K562 (cell line): ENCODE data around the gene SEMA3A. TPM values are rescaled to one million over a fixed set of nuclear protein-coding genes. Genes with fewer than 3 reads are reported as not detected.

Source experiments
- ATAC-seq: fragments of 200-7000 bp; cut with Tn5 transposase; 3 replicates; pipeline ENCODE4 v1.9.1; 2020; ENCODE audit warnings: moderate library complexity
- BruUV-seq: library from RNA; stranded (reverse); fragments of 400-500 nt; replicated peaks from 2 replicates; lab custom pipeline; 2021; lab: Mats Ljungman, UMichigan
- CTCF ChIA-PET: fragments of 300-600 bp; formaldehyde crosslinking; extraction: SDS; loops from one replicate; lab custom pipeline; 2021; ENCODE audit warnings: low intra/inter-chr PET ratio; lab: Yijun Ruan, JAX
- POLR2A ChIA-PET: fragments of 300-600, 350-650 bp; sonication (Branson Sonifier 250); formaldehyde crosslinking; extraction: SDS; loops from one replicate; lab custom pipeline; 2021; ENCODE audit warnings: antibody characterized with exemption, inconsistent platforms; lab: Yijun Ruan, JAX
- DNase-seq, 4 experiments: peaks; one replicate each; pipeline versions ENCODE4 v3.0.0 to v3.0.0-alpha.2; 2011 to 2018; ENCODE audit warnings: low spot score in 3 of 4, mixed read lengths in 3 of 4; ENCODE audit errors: extremely low read depth in 1 of 4
- FAIRE-seq: peaks from 2 replicates; lab custom pipeline; 2011; peaks lifted over from hg19 to GRCh38; lab: Jason Lieb, UNC
- H2AFZ ChIP-seq: 2 replicates; pipeline ENCODE4 v1.6.0; 2011; ENCODE audit warnings: low read depth, low read length, control low read depth, inconsistent platforms
- H3K27ac ChIP-seq: fragments of 200-600 bp; 3 replicates; pipeline ENCODE4 v1.8.0; 2011; ENCODE audit warnings: low read depth, mild to moderate bottlenecking, control low read depth, inconsistent platforms, low read length, moderate library complexity, mixed read lengths; ENCODE audit errors: extremely low read depth
- H3K27me3 ChIP-seq, 2 experiments: fragments of 300-600 bp in 1 of 2; 2 replicates in 1 of 2; 3 replicates in 1 of 2; pipeline versions ENCODE4 v1.6.0 to v1.8.0; 2011; ENCODE audit warnings: inconsistent platforms in 2 of 2, low read length in 2 of 2, mild to moderate bottlenecking in 1 of 2, mixed read lengths in 1 of 2, moderate library complexity in 1 of 2; ENCODE audit not compliant: control insufficient read depth in 2 of 2, insufficient read depth in 2 of 2
- H3K36me3 ChIP-seq: fragments of 300-600 bp; 3 replicates; pipeline ENCODE4 v1.8.0; 2011; ENCODE audit warnings: mild to moderate bottlenecking, low read length, inconsistent platforms; ENCODE audit not compliant: control insufficient read depth, insufficient read depth
- H3K4me1 ChIP-seq, 2 experiments: fragments of 200-600 bp in 1 of 2; replicated peaks in 1 of 2; 2 replicates in 1 of 2; 3 replicates in 1 of 2; pipeline versions ENCODE4 v1.5.1 to v1.8.0; 2011; ENCODE audit warnings: inconsistent platforms in 2 of 2, low read length in 2 of 2, mild to moderate bottlenecking in 1 of 2, mixed read lengths in 1 of 2, moderate library complexity in 1 of 2; ENCODE audit not compliant: control insufficient read depth in 2 of 2, insufficient read depth in 2 of 2
- H3K4me2 ChIP-seq: 2 replicates; pipeline ENCODE4 v1.6.1; 2011; ENCODE audit warnings: low read length, control low read depth, inconsistent platforms, mixed read lengths; ENCODE audit not compliant: insufficient read depth
- H3K4me3 ChIP-seq: fragments of 200-600 bp; sonication (generic), shearing (Covaris generic); 2 replicates; pipeline ENCODE4 v1.5.1; 2016; ENCODE audit warnings: control low read depth, inconsistent platforms
- H3K79me2 ChIP-seq: fragments of 200-600 bp; 3 replicates; pipeline ENCODE4 v1.8.0; 2011; ENCODE audit warnings: low read length, inconsistent platforms; ENCODE audit not compliant: control insufficient read depth, insufficient read depth
- H3K9ac ChIP-seq, 2 experiments: 2 replicates each; pipeline versions ENCODE4 v1.6.0 to v1.6.1; 2011; ENCODE audit warnings: low read depth in 2 of 2, low read length in 2 of 2, control low read depth in 1 of 2, inconsistent platforms in 1 of 2, mild to moderate bottlenecking in 1 of 2, mixed read lengths in 1 of 2; ENCODE audit not compliant: insufficient read depth in 1 of 2
- H3K9me1 ChIP-seq: one replicate; pipeline ENCODE4 v1.6.0; 2011; ENCODE audit warnings: inconsistent platforms, mild to moderate bottlenecking, low read length, moderate library complexity; ENCODE audit not compliant: control insufficient read depth, insufficient read depth
- H3K9me3 ChIP-seq: replicated peaks from 2 replicates; pipeline ENCODE4 v1.5.1; 2011; ENCODE audit warnings: low read depth, low read length, inconsistent platforms; ENCODE audit not compliant: control insufficient read depth, insufficient read depth
- H4K20me1 ChIP-seq: replicated peaks from 2 replicates; pipeline ENCODE4 v1.6.1; 2011; ENCODE audit warnings: low read length, inconsistent platforms, mixed read lengths; ENCODE audit not compliant: control insufficient read depth, insufficient read depth
- CEBPG ChIP-seq, 3 experiments: fragments of 200-800 bp in 1 of 3; sonication (Bioruptor generic) in 1 of 3; sonication (generic) in 1 of 3; formaldehyde crosslinking in 1 of 3; IDR thresholded peaks in 2 of 3; conservative IDR thresholded peaks in 1 of 3; 2 replicates each; pipeline versions ENCODE4 v1.6.1 to v1.8.0; 2016 to 2022; ENCODE audit warnings: missing compliant biosample characterization in 2 of 3, missing genetic modification characterization in 2 of 3, mild to moderate bottlenecking in 1 of 3, missing genetic modification reagents in 1 of 3
- EZH2 ChIP-seq: IDR thresholded peaks from 2 replicates; pipeline ENCODE4 v1.6.1; 2012; ENCODE audit warnings: low read depth, mild to moderate bottlenecking, inconsistent platforms, low read length, borderline replicate concordance
- KAT7 ChIP-seq: sonication (generic); formaldehyde crosslinking; IDR thresholded peaks from 2 replicates; pipeline ENCODE4 v1.8.0; 2022; ENCODE audit warnings: missing genetic modification reagents, mild to moderate bottlenecking, borderline replicate concordance
- RBM17 ChIP-seq: fragments of 200-400 bp; formaldehyde crosslinking; IDR thresholded peaks from 2 replicates; pipeline ENCODE4 v1.6.1; 2017; ENCODE audit warnings: low read depth, mild to moderate bottlenecking, low read length, borderline replicate concordance
- SLC30A9 ChIP-seq: fragments of 250-450 bp; sonication (Bioruptor Pico); IDR thresholded peaks from 2 replicates; pipeline ENCODE4 v1.8.0; 2022; ENCODE audit warnings: mild to moderate bottlenecking, moderate library complexity
- ZBTB17 ChIP-seq: fragments of 450-650 bp; formaldehyde crosslinking; IDR thresholded peaks from 2 replicates; pipeline ENCODE4 v1.4.0; 2020; ENCODE audit warnings: mild to moderate bottlenecking
- ZNF174 ChIP-seq: fragments of 250-450 bp; sonication (Bioruptor Pico); IDR thresholded peaks from 2 replicates; pipeline ENCODE4 v1.4.0; 2020; ENCODE audit warnings: mild to moderate bottlenecking
- ZNF75A ChIP-seq: fragments of 450-650 bp; formaldehyde crosslinking; IDR thresholded peaks from 2 replicates; pipeline ENCODE4 v1.4.0; 2020; ENCODE audit warnings: mild to moderate bottlenecking
- WGBS: fragments of 100-300 bp; shearing (Covaris generic); methylation state at CpG from one replicate; pipeline ENCODE4 v1.1.6; 2016; ENCODE audit warnings: low coverage, mixed read lengths; ENCODE audit not compliant: insufficient coverage; ENCODE audit errors: missing lambda C conversion rate; 5-methylcytosine and 5-hydroxymethylcytosine counted together
- in situ Hi-C: fragments of 300-500 bp; cut with MboI; formaldehyde crosslinking; loops from 4 replicates; pipeline ENCODE4 v1.15.0; 2018; ENCODE audit warnings: inconsistent platforms, mixed read lengths
- intact Hi-C: fragments of 100-400 bp; cut with micrococcal nuclease; formaldehyde crosslinking; loops from 2 replicates; pipeline ENCODE4 v1.14.2; 2022
- polyA plus RNA-seq, 8 experiments: library from polyadenylated mRNA; depleted of rRNA in 4 of 8; stranded (reverse) in 5 of 8; unstranded in 3 of 8; fragments of >200 nt; fragmentation: Nextera tagmentation in 2 of 8; fragmentation: Illumina TruSeq in 1 of 8; extraction: Ambion mirVana in 2 of 8; extraction: Trizol in 1 of 8; gene quantifications; 2 replicates each; pipeline versions ENCODE4 v1.2.1 to v1.2.3, GENCODE V29; 2011 to 2014; ENCODE audit warnings: inconsistent platforms in 1 of 8, missing spikeins in 1 of 8
- total RNA-seq, 7 experiments: library from RNA; depleted of rRNA in 6 of 7; stranded (reverse); fragments of >200 nt in 6 of 7; fragmentation: Illumina TruSeq in 2 of 7; extraction: Trizol in 2 of 7; gene quantifications; 2 replicates each; pipeline versions ENCODE4 v1.2.1 to v1.2.3, GENCODE V29; 2011 to 2021; ENCODE audit warnings: low replicate concordance in 1 of 7
- TF ChIP-seq, protein P1 (sequence below): fragments of 250-450 bp; sonication (Bioruptor Pico); IDR thresholded peaks from 2 replicates; pipeline ENCODE4 v1.8.0; 2022; ENCODE audit warnings: moderate library complexity, mild to moderate bottlenecking, inconsistent platforms
- TF ChIP-seq, protein P2 (sequence below): fragments of 450-650 bp; IDR thresholded peaks from 2 replicates; pipeline ENCODE4 v1.6.1; 2016; ENCODE audit warnings: mild to moderate bottlenecking
- TF ChIP-seq, protein P3 (sequence below): sonication (generic); formaldehyde crosslinking; IDR thresholded peaks from 2 replicates; pipeline ENCODE4 v1.8.0; 2022; ENCODE audit warnings: missing genetic modification reagents, mild to moderate bottlenecking, borderline replicate concordance

SEMA3A gene
- total and polyA plus RNA-seq, 9 of the 15 experiments (the other 6 are each of a cell fraction or from before 2014, with no cell fraction given), result 0.36 to 3.0 (median 1.1) TPM

DNA sequence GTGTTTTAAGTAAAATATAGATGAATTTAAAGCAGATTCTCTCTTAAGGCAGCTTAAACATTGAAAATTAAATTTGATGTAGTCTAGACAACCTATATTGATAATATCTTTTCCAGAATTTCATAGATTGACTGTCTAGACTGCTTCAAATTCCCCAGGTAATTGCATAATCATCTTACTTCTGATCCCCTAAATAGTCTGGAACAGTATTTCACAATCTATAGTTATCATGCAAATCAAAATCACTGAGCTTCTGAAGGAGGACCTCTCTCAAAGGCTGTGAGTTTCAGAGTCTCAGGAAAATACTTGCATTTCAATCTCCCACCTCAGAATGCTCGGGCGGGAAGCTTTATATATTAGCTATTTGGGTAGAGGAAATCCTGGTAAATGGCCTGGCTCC is 87.3 kb downstream of the SEMA3A start:
- ATAC-seq (no peak), DNase-seq (no peak), FAIRE-seq (no peak)
- no peak overlapping the region for H3K9ac ChIP-seq
- POLR2A ChIA-PET, result no interaction called here
- H3K36me3 ChIP-seq, result no peaks in the 10 kb centered on the region
- BruUV-seq, result no TSS peak
- no peaks in the 10 kb centered on the region for H3K4me1 ChIP-seq
- H4K20me1 ChIP-seq, result no peaks in the 10 kb centered on the region
- H3K9me3 ChIP-seq, result no peaks in the 10 kb centered on the region; the same call in 1 of the 2 replicates
- intact Hi-C loops (no loop called here), in situ Hi-C loops (no loop called here)
- H3K4me2 ChIP-seq, result no peak overlapping the region
- H2AFZ ChIP-seq, result no peak overlapping the region
- no peaks in the 10 kb centered on the region for H3K27me3 ChIP-seq
- no peak overlapping the region for H3K27ac ChIP-seq
- WGBS, result 0% methylated on average over 2 of the region's 2 CpGs
- no peak overlapping the region for H3K4me3 ChIP-seq
- no peaks in the 10 kb centered on the region for H3K9me1 ChIP-seq
- H3K79me2 ChIP-seq, result no peaks in the 10 kb centered on the region
- TF ChIP-seq CEBPG (CRISPR knock-in tag; IDR thresholded peaks at IDR 0.05), result no peak
- peak; percentile 35 to 41; a peak in 2 of 4 replicates for TF ChIP-seq CEBPG (tag; conservative IDR thresholded peaks at IDR 0.05 in 1 of 2, IDR thresholded peaks at IDR 0.05 in 1 of 2)
- TF ChIP-seq RBM17, result no peak
- TF ChIP-seq, protein P1, sequence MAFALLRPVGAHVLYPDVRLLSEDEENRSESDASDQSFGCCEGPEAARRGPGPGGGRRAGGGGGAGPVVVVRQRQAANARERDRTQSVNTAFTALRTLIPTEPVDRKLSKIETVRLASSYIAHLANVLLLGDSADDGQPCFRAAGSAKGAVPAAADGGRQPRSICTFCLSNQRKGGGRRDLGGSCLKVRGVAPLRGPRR, result no peak
- TF ChIP-seq KAT7 (CRISPR knock-in tag), result no peak
- CTCF ChIA-PET, result no interaction called here

DNA sequence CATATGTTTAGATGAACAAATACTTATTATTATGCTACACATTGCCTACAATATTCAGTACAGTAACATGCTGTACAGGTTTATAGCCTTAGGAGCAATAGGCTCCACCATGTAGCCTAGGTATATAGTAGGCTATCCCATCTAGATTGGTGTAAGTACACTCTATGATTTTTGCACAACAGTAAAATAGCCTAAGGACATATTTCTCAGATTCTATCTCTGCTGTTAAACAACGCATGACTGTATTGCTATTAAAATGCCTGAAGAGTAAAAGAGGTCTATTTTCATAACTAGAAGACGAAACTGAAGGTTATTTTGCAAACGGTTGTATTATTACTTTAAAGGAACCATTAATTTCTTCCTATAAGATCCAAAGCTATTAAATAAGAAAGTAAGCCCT is 88.3 kb downstream of the SEMA3A start:
- 2% methylated on average over 3 of the region's 3 CpGs for WGBS
- H3K9ac ChIP-seq, result no peak overlapping the region
- no peaks in the 10 kb centered on the region for H3K79me2 ChIP-seq
- no TSS peak for BruUV-seq
- H3K4me3 ChIP-seq, result no peak overlapping the region
- H3K9me1 ChIP-seq, result no peaks in the 10 kb centered on the region
- FAIRE-seq (no peak), ATAC-seq (no peak), DNase-seq (no peak)
- CTCF ChIA-PET, result no interaction called here
- no peaks in the 10 kb centered on the region for H3K36me3 ChIP-seq
- no peaks in the 10 kb centered on the region for H4K20me1 ChIP-seq
- in situ Hi-C loops, result no loop called here
- no peaks in the 10 kb centered on the region for H3K4me1 ChIP-seq
- POLR2A ChIA-PET, result no interaction called here
- intact Hi-C loops, result no loop called here
- no peaks in the 10 kb centered on the region for H3K27me3 ChIP-seq
- H3K4me2 ChIP-seq, result no peak overlapping the region
- no peak overlapping the region for H3K27ac ChIP-seq
- H2AFZ ChIP-seq, result no peak overlapping the region
- no peaks in the 10 kb centered on the region; the same call in 1 of the 2 replicates for H3K9me3 ChIP-seq
- no peak for TF ChIP-seq ZNF174 (CRISPR knock-in tag)
- TF ChIP-seq EZH2, result no peak
- TF ChIP-seq, protein P2, sequence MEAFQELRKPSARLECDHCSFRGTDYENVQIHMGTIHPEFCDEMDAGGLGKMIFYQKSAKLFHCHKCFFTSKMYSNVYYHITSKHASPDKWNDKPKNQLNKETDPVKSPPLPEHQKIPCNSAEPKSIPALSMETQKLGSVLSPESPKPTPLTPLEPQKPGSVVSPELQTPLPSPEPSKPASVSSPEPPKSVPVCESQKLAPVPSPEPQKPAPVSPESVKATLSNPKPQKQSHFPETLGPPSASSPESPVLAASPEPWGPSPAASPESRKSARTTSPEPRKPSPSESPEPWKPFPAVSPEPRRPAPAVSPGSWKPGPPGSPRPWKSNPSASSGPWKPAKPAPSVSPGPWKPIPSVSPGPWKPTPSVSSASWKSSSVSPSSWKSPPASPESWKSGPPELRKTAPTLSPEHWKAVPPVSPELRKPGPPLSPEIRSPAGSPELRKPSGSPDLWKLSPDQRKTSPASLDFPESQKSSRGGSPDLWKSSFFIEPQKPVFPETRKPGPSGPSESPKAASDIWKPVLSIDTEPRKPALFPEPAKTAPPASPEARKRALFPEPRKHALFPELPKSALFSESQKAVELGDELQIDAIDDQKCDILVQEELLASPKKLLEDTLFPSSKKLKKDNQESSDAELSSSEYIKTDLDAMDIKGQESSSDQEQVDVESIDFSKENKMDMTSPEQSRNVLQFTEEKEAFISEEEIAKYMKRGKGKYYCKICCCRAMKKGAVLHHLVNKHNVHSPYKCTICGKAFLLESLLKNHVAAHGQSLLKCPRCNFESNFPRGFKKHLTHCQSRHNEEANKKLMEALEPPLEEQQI, result no peak
- TF ChIP-seq, protein P3, sequence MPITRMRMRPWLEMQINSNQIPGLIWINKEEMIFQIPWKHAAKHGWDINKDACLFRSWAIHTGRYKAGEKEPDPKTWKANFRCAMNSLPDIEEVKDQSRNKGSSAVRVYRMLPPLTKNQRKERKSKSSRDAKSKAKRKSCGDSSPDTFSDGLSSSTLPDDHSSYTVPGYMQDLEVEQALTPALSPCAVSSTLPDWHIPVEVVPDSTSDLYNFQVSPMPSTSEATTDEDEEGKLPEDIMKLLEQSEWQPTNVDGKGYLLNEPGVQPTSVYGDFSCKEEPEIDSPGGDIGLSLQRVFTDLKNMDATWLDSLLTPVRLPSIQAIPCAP, result no peak
- no peak for TF ChIP-seq ZBTB17
- no peak for TF ChIP-seq ZNF75A
- no peak for TF ChIP-seq SLC30A9
